Fibroblast of villous mesenchyme (primary cell): Measurements from ENCODE around the gene CLK4. TPM values are rescaled to one million over a fixed set of nuclear protein-coding genes. Genes with fewer than 3 reads are reported as not detected.
A peak's percentile ranks its signal among the peaks of the same experiment; 100 is the strongest.

Experiments used
- DNase-seq: peaks from one replicate; pipeline ENCODE4 v3.0.0-alpha.2; 2010; ENCODE audit warnings: low read depth
- H3K4me3 ChIP-seq: 2 replicates; pipeline ENCODE4 v1.5.1; 2011; ENCODE audit warnings: low read depth, mild to moderate bottlenecking, low read length
- CTCF ChIP-seq: IDR thresholded peaks from 2 replicates; pipeline ENCODE4 v1.5.1; 2012; ENCODE audit warnings: low read depth, mild to moderate bottlenecking, low read length; ENCODE audit not compliant: insufficient read depth
- total RNA-seq: library from RNA; depleted of rRNA; stranded (reverse); fragments of >200 nt; gene quantifications from 2 replicates; pipeline ENCODE4 v1.2.3, GENCODE V29; 2012

Gene CLK4
- total RNA-seq, 1 donor, result 26.3 TPM

DNA sequence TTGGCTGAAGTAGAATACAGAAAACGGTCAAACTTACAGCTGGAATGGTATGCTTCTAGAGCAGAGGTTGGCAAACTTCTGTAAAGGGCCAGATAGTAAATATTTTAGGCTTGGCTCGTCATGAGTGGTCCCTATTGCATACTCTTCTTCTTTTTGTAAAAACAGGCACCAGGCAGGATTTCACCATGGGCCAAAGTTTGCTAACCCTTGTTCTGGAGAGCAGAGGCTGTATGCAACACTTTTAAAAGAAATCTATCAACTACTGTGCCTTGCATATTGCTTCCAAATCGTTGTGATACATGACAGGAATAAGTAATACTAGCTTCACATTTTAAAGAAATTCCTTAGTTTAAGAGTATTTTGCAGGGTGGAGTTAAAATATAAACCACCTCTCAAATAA is 21.1 kb downstream of the CLK4 start:
- H3K4me3 ChIP-seq, result no peak overlapping the region
- no peak for DNase-seq
- no peak for TF ChIP-seq CTCF

DNA sequence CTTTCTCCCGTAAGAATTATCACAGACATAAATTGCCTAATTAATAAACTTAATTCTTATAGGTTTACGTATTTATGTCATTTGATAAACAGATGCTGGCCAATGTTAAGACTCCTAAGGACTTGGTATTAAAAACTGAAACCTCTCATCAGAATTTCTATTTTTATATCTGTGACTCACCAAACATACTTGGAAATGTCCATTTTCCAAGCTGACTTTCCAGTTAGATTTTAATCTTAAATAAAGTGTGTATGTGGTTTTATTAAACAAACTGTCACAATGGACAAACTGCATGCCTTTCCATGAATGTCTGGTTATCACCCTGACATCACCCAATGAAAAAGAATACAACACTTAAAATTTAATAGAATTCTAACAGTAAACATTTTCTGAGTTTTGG is 24.1 kb downstream of the CLK4 start:
- peak; percentile 25 for DNase-seq
- no peak for TF ChIP-seq CTCF
- no peak overlapping the region for H3K4me3 ChIP-seq

DNA sequence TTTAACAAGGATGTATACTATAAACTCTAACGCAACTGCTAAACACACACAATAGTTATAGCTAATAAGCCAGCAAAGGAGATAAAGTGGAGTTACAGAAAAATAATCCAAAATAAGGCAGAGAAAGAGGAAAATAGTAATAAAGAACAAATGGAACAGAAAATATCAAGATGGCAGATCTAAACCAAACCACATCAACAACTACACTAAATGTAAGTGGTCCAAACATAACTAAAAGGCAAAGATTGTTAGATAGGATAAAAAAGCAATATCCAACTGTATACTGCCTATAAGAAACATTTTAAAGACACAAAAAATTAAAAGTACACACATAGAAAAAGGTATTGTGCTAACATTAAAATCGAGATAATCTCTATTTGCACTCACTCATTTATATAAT is 31.1 kb downstream of the CLK4 start:
- DNase-seq, result no peak
- H3K4me3 ChIP-seq, result no peak overlapping the region
- TF ChIP-seq CTCF, result no peak

DNA sequence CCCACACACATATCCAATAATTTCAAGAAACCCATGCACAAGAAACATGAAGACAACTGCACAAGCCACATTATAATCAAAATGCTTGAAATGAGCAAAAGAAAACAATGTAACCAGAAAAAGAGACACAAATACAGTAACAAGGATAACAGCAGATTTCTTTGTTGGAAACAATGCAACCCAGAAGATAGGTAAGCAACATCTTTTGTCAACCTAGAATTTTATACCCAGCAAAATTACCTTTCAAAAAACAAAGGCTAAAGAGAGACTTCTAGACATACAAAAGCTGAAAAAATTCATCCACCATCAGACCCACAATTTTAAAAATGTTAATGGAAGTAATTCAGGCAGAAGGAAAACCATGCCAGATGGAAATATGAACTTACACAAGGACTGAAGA is 31.7 kb downstream of the CLK4 start:
- TF ChIP-seq CTCF, result no peak
- no peak for DNase-seq
- no peak overlapping the region for H3K4me3 ChIP-seq

GRCh38 chr5:178590924-178591423 is 35.9 kb downstream of the CLK4 start:
- no peak overlapping the region for H3K4me3 ChIP-seq
- TF ChIP-seq CTCF, result no peak
- DNase-seq, result no peak

DNA sequence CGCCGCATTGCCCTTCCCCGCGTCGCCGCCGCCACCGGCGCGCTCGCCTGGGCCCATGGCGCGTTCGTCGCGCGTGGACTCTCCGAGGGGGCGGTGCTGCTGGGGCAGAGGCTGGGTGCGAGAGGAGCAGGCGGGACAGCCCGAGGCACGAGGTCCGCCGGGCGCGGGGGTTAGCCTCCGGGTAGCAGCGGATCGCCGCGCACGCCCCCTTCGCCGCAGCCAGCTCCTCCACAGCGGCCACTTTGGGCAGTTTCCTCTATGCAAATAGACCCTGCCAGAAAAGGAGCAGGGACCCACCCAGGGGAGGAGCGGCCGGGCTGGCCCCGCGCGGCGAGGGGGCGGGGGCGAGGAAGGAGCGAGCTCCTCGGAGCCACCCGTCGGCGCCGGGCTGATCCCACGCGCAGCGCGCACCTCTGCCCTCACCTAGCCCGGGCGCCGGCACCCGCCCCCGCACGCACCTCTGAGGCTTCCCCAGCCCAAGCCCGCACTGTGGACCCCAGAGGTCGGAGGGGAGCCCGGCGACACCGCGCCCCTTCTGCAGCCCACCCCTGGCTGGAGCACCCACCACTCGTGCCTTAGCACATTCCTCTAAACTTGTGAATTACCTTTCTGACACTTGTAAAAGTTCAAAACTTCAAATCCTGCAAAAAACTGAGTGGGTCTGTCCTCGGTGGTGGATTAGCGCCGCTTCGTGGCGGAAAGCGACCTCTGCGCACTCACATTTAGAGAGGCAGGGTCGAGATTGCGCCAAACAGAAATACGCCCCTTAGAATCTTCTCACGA is 36.5 kb downstream of the CLK4 start, which contains the start of gene COL23A1:
COL23A1 (minus strand) TSS at position 253 of the 783 bp plus-strand sequence.
- peak; percentile 70 for TF ChIP-seq CTCF
- peak within 1 kb of the TSS; percentile 47 for H3K4me3 ChIP-seq
- peak; percentile 50 for DNase-seq
